Measurements from ENCODE around the gene GPR137C.
A peak's percentile ranks its signal among the peaks of the same experiment; 100 is the strongest.

GPR137C gene

GRCh38 chr14:52552063-52552988, at the start of gene GPR137C, which contains the start of gene TXNDC16:
TSS of gene GPR137C (plus strand) at chr14:52552836. CDS start at chr14:52553148, 312 bp downstream.
TSS of gene TXNDC16 (minus strand) at chr14:52552505. CDS start at chr14:52543557, 8,948 bp downstream.
- DNase-seq (ENCODE audit: low read depth), result peak; percentile 96

- no peak for DNase-seq (ENCODE audit: low read depth)
These were observed 39.4 kb upstream of the GPR137C start for GRCh38 chr14:52513249-52513648.

- DNase-seq (ENCODE audit: low read depth), result no peak
These were observed 38.4 kb upstream of the GPR137C start for GRCh38 chr14:52514046-52514811.

- DNase-seq (ENCODE audit: low read depth), result no peak
These were observed 30.6 kb upstream of the GPR137C start for GRCh38 chr14:52522033-52522432.

GRCh38 chr14:52522581-52523345, 29.9 kb upstream of the GPR137C start:
- DNase-seq (ENCODE audit: low read depth), result no peak

- DNase-seq (ENCODE audit: low read depth), result no peak
These were observed 25.6 kb upstream of the GPR137C start for GRCh38 chr14:52527052-52527451.

GRCh38 chr14:52531481-52531880, 21.2 kb upstream of the GPR137C start:
- DNase-seq (ENCODE audit: low read depth), result no peak

- DNase-seq (ENCODE audit: low read depth), result no peak
These were observed 16.4 kb upstream of the GPR137C start for GRCh38 chr14:52536269-52536668.

GRCh38 chr14:52538623-52539022, 14.0 kb upstream of the GPR137C start:
- no peak for DNase-seq (ENCODE audit: low read depth)

GRCh38 chr14:52545584-52546317, 6.9 kb upstream of the GPR137C start:
- DNase-seq (ENCODE audit: low read depth), result no peak

GRCh38 chr14:52546318-52546670, 6.3 kb upstream of the GPR137C start:
- DNase-seq (ENCODE audit: low read depth), result no peak

- no peak for DNase-seq (ENCODE audit: low read depth)
These were observed 5.6 kb upstream of the GPR137C start for GRCh38 chr14:52547027-52547426.

- no peak for DNase-seq (ENCODE audit: low read depth)
These were observed 5.1 kb upstream of the GPR137C start for GRCh38 chr14:52547526-52547925.

GRCh38 chr14:52550661-52551060, 2.0 kb upstream of the GPR137C start:
- no peak for DNase-seq (ENCODE audit: low read depth)

- no peak for DNase-seq (ENCODE audit: low read depth)
These were observed 1.4 kb upstream of the GPR137C start for GRCh38 chr14:52551205-52551604.

- no peak for DNase-seq (ENCODE audit: low read depth)
These were observed 957 bp upstream of the GPR137C start for GRCh38 chr14:52551696-52552062.

GRCh38 chr14:52553002-52553670, 500 bp downstream of the GPR137C start:
- DNase-seq (ENCODE audit: low read depth), result no peak

- peak; percentile 60 for DNase-seq (ENCODE audit: low read depth)
These were observed 1.3 kb downstream of the GPR137C start for GRCh38 chr14:52553671-52554575.

- DNase-seq (ENCODE audit: low read depth), result no peak
These were observed 6.1 kb downstream of the GPR137C start for GRCh38 chr14:52558688-52559087.

- DNase-seq (ENCODE audit: low read depth), result peak; percentile 34
These were observed 10.5 kb downstream of the GPR137C start for GRCh38 chr14:52563120-52563519.

Measured in non-pigmented ciliary epithelial cell (primary cell).